Kidney (tissue), 14 donors: ENCODE measurements around the gene TBC1D9. TPM values are rescaled to one million over a fixed set of nuclear protein-coding genes. Genes with fewer than 3 reads are reported as not detected.

Experiments
- DNase-seq, 5 donors: peaks; one replicate each; pipeline ENCODE4 v3.0.0-alpha.2; 2013 to 2020
- FAIRE-seq: peaks from 2 replicates; lab custom pipeline; 2012; peaks lifted over from hg19 to GRCh38; lab: Jason Lieb, UNC
- H3K27ac ChIP-seq, 2 donors: one replicate each; pipeline ENCODE4 v1.7.0; 2013; ENCODE audit warnings: low read depth in 2 of 2, low read length in 2 of 2, inconsistent platforms in 1 of 2
- H3K27me3 ChIP-seq: one replicate; pipeline ENCODE4 v1.7.1; 2013; ENCODE audit warnings: low read length, inconsistent platforms; ENCODE audit not compliant: control insufficient read depth, insufficient read depth
- H3K36me3 ChIP-seq, 3 donors: one replicate each; pipeline versions ENCODE4 v1.7.0 to v1.7.1; 2013; ENCODE audit warnings: low read length in 3 of 3, control low read depth in 1 of 3, inconsistent platforms in 1 of 3; ENCODE audit not compliant: insufficient read depth in 3 of 3, control insufficient read depth in 2 of 3
- H3K4me1 ChIP-seq, 3 donors: one replicate each; pipeline versions ENCODE4 v1.7.0 to v1.7.1; 2013; ENCODE audit warnings: low read length in 3 of 3, inconsistent platforms in 1 of 3, low read depth in 1 of 3; ENCODE audit not compliant: control insufficient read depth in 2 of 3, insufficient read depth in 2 of 3
- H3K4me3 ChIP-seq, 3 donors: one replicate each; pipeline versions ENCODE4 v1.7.0 to v1.8.1; 2013; ENCODE audit warnings: low read length in 3 of 3, control low read depth in 1 of 3, inconsistent platforms in 1 of 3
- H3K9ac ChIP-seq, 3 donors: one replicate each; pipeline versions ENCODE4 v1.7.0 to v1.7.1; 2013; ENCODE audit warnings: low read length in 3 of 3, control low read depth in 1 of 3, inconsistent platforms in 1 of 3
- H3K9me3 ChIP-seq, 3 donors: one replicate each; pipeline versions ENCODE4 v1.7.0 to v1.7.1; 2013; ENCODE audit warnings: low read length in 3 of 3, control low read depth in 1 of 3, inconsistent platforms in 1 of 3; ENCODE audit not compliant: control insufficient read depth in 2 of 3, insufficient read depth in 1 of 3
- intact Hi-C: fragments of 100-400 bp; cut with DNase I; formaldehyde crosslinking; loops from one replicate; pipeline ENCODE4 v1.11.1; 2022
- polyA plus RNA-seq: library from polyadenylated mRNA; stranded (reverse); fragments of 350-450 nt; fragmentation: Illumina TruSeq; extraction: RNeasy Lipid Tissue Mini Kit (QIAGEN cat#74804); gene quantifications from one replicate; pipeline ENCODE4 v1.2.3, GENCODE V29; 2014; ENCODE audit warnings: low read depth, low replicate concordance; ENCODE audit not compliant: insufficient read depth
- total RNA-seq: library from RNA; stranded (reverse); fragmentation: NEBNext Ultra II Directional; extraction: Animal tissue kit (Norgen Biotek cat#: 25700); gene quantifications from one replicate; pipeline ENCODE4 v1.2.1, GENCODE V29; 2021
- TF ChIP-seq, protein P1 (sequence below): IDR thresholded peaks from 3 replicates; pipeline ENCODE4 v1.5.1; 2012; ENCODE audit warnings: mild to moderate bottlenecking, moderate library complexity, borderline replicate concordance; ENCODE audit not compliant: insufficient read depth; ENCODE audit errors: extremely low read depth
- donor health status: control.
- donor health status: control.
- donor health status: control.
- donor health status: control.
- donor health status: control.
- donor health status: DM: yes; HTN: yes; CAD: no.
- donor health status: Normal renal cell carcinoma (clear cell type).

The TBC1D9 gene
- total and polyA plus RNA-seq, 2 donors from 2014 or later = 14.4 to 38.6 TPM

DNA sequence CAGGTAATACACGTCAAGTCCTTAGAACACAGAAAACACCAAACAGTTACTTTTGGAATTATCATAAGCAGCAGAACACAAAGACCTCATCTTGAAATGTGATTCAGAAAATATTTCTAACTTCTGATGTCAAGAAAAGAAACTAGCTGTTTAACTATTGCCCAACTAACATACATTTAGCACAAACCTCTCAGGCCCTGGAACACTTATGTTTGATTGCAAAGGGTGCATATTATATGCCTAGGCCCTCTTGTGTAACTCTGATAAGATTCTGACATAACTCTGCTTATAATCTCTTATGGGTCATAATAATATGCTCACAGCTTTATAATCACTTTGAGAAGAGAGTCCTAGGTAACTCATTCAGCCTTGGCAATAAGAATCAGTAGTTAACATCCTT, 62.6 kb downstream of the TBC1D9 start:
- Histone ChIP-seq H3K27me3 (no peaks in the 10 kb centered on the region), H3K9ac (no peak overlapping the region), H3K27ac (no peak overlapping the region), H3K4me3 (no peak overlapping the region), H3K9me3 (no peaks in the 10 kb centered on the region), H3K4me1 (peaks cover 0 to 20% (median 11%) of the 10 kb centered on the region in 3 donors), H3K36me3 (peaks cover 0 to 2% (median 0%) of the 10 kb centered on the region in 3 donors)
- TF ChIP-seq, protein P1, sequence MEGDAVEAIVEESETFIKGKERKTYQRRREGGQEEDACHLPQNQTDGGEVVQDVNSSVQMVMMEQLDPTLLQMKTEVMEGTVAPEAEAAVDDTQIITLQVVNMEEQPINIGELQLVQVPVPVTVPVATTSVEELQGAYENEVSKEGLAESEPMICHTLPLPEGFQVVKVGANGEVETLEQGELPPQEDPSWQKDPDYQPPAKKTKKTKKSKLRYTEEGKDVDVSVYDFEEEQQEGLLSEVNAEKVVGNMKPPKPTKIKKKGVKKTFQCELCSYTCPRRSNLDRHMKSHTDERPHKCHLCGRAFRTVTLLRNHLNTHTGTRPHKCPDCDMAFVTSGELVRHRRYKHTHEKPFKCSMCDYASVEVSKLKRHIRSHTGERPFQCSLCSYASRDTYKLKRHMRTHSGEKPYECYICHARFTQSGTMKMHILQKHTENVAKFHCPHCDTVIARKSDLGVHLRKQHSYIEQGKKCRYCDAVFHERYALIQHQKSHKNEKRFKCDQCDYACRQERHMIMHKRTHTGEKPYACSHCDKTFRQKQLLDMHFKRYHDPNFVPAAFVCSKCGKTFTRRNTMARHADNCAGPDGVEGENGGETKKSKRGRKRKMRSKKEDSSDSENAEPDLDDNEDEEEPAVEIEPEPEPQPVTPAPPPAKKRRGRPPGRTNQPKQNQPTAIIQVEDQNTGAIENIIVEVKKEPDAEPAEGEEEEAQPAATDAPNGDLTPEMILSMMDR = no peak
- intact Hi-C loops = no loop called here
- DNase-seq = no peak
- FAIRE-seq = no peak

DNA sequence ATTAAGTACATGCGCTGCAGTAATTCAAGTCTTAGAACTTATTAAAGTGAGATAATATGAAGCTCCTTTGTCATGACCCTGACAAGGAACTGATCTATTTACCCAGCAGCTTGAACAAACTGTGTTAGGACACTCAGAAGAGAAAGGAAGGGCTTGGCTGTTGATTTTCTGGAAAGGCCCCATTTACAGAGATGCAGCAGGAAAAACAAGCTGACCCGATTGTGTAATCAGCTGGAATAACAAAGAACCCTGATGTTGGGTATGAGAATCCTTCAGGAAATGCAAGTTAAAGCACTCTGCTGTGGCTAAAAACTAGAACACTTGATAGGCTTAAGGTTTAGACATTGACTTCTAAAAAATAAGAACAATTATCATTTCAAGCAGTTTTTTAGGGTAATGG, 64.8 kb downstream of the TBC1D9 start:
- peaks cover 0 to 2% (median 0%) of the 10 kb centered on the region in 3 donors for H3K36me3 ChIP-seq
- peaks cover 0 to 20% (median 11%) of the 10 kb centered on the region in 3 donors for H3K4me1 ChIP-seq
- no peak for FAIRE-seq
- no peaks in the 10 kb centered on the region for H3K27me3 ChIP-seq
- intact Hi-C loops = no loop called here
- TF ChIP-seq, protein P1 = no peak
- H3K27ac ChIP-seq = no peak overlapping the region
- H3K9ac ChIP-seq = no peak overlapping the region
- no peaks in the 10 kb centered on the region for H3K9me3 ChIP-seq
- no peak overlapping the region for H3K4me3 ChIP-seq
- peak in 1 of 5 donors; percentile 38 for DNase-seq

GRCh38 chr4:140690093-140690492, 66.1 kb downstream of the TBC1D9 start:
- Histone ChIP-seq H3K4me1 (peaks cover 0 to 18% (median 11%) of the 10 kb centered on the region in 3 donors), H3K4me3 (no peak overlapping the region), H3K9ac (no peak overlapping the region), H3K27ac (peak overlapping the region; percentile 2 to 65), H3K36me3 (peaks cover 0 to 2% (median 0%) of the 10 kb centered on the region in 3 donors), H3K27me3 (no peaks in the 10 kb centered on the region), H3K9me3 (no peaks in the 10 kb centered on the region)
- TF ChIP-seq, protein P1 = no peak
- no peak for FAIRE-seq
- intact Hi-C loops = no loop called here
- DNase-seq = no peak

- H3K9ac ChIP-seq = no peak overlapping the region
- peak in 2 of 5 donors; percentile 22 to 55 for DNase-seq
- TF ChIP-seq, protein P1 = no peak
- no peaks in the 10 kb centered on the region for H3K27me3 ChIP-seq
- no peaks in the 10 kb centered on the region for H3K9me3 ChIP-seq
- peaks cover 0 to 18% (median 11%) of the 10 kb centered on the region in 3 donors for H3K4me1 ChIP-seq
- intact Hi-C loops = no loop called here
- H3K36me3 ChIP-seq = peaks cover 0 to 2% (median 0%) of the 10 kb centered on the region in 3 donors
- H3K27ac ChIP-seq = peak overlapping the region; percentile 2 to 65
- no peak for FAIRE-seq
- H3K4me3 ChIP-seq = no peak overlapping the region
These were observed 66.6 kb downstream of the TBC1D9 start for GRCh38 chr4:140689623-140690022.
